ENCODE results near the gene DPEP2.

The DPEP2 gene

GRCh38 chr16:67966549-67967182 lies 32.6 kb downstream of the DPEP2 start:
- Histone ChIP-seq H3K4me3 (IDR thresholded peaks at IDR 0.05; ENCODE audit: insufficient read depth, low read depth, low read length) (no peak overlapping the region), H3K27ac (no peak overlapping the region), H3K79me2 (ENCODE audit: insufficient read depth, low read depth) (no peaks in the 10 kb centered on the region), H3K9ac (no peak overlapping the region), H2AFZ (ENCODE audit: low read depth) (no peak overlapping the region), H3K36me3 (ENCODE audit: insufficient read depth) (no peaks in the 10 kb centered on the region), H3K4me2 (peak overlapping the region; percentile 79; the same call in 1 of the 2 replicates), H3K27me3 (ENCODE audit: insufficient read depth, low read depth) (no peaks in the 10 kb centered on the region), H4K20me1 (ENCODE audit: insufficient read depth) (no peaks in the 10 kb centered on the region), H3K4me1 (ENCODE audit: low read depth, poor library complexity, severe bottlenecking) (peaks cover 50% of the 10 kb centered on the region)
- no peak for TF ChIP-seq CTCF (conservative IDR thresholded peaks at IDR 0.05; ENCODE audit: low read depth, low read length)

- no peaks in the 10 kb centered on the region for H3K27me3 ChIP-seq (ENCODE audit: insufficient read depth, low read depth)
- H3K4me2 ChIP-seq: peak overlapping the region; percentile 8; the same call in 1 of the 2 replicates
- no peak overlapping the region for H3K9ac ChIP-seq
- peaks cover 50% of the 10 kb centered on the region for H3K4me1 ChIP-seq (ENCODE audit: low read depth, poor library complexity, severe bottlenecking)
- H3K36me3 ChIP-seq (ENCODE audit: insufficient read depth): no peaks in the 10 kb centered on the region
- no peak overlapping the region for H3K4me3 ChIP-seq (IDR thresholded peaks at IDR 0.05; ENCODE audit: insufficient read depth, low read depth, low read length)
- no peak overlapping the region for H3K27ac ChIP-seq
- no peak for TF ChIP-seq CTCF (conservative IDR thresholded peaks at IDR 0.05; ENCODE audit: low read depth, low read length)
- H2AFZ ChIP-seq (ENCODE audit: low read depth): no peak overlapping the region
- H4K20me1 ChIP-seq (ENCODE audit: insufficient read depth): no peaks in the 10 kb centered on the region
- H3K79me2 ChIP-seq (ENCODE audit: insufficient read depth, low read depth): no peaks in the 10 kb centered on the region
Observed at GRCh38 chr16:67965668-67966548, 33.4 kb downstream of the DPEP2 start.

GRCh38 chr16:67964477-67965131 lies 34.7 kb downstream of the DPEP2 start:
- Histone ChIP-seq H2AFZ (ENCODE audit: low read depth) (no peak overlapping the region), H4K20me1 (ENCODE audit: insufficient read depth) (no peaks in the 10 kb centered on the region), H3K4me2 (peak overlapping the region; percentile 31), H3K36me3 (ENCODE audit: insufficient read depth) (no peaks in the 10 kb centered on the region), H3K27me3 (ENCODE audit: insufficient read depth, low read depth) (no peaks in the 10 kb centered on the region), H3K4me3 (IDR thresholded peaks at IDR 0.05; ENCODE audit: insufficient read depth, low read depth, low read length) (no peak overlapping the region), H3K4me1 (ENCODE audit: low read depth, poor library complexity, severe bottlenecking) (peaks cover 50% of the 10 kb centered on the region), H3K79me2 (ENCODE audit: insufficient read depth, low read depth) (no peaks in the 10 kb centered on the region), H3K9ac (no peak overlapping the region), H3K27ac (peak overlapping the region; percentile 31; the same call in 1 of the 2 replicates)
- TF ChIP-seq CTCF (conservative IDR thresholded peaks at IDR 0.05; ENCODE audit: low read depth, low read length): no peak

GRCh38 chr16:67963662-67964321 lies 35.5 kb downstream of the DPEP2 start:
- no peak overlapping the region for H3K9ac ChIP-seq
- peak overlapping the region; percentile 11; the same call in 1 of the 2 replicates for H3K27ac ChIP-seq
- no peak overlapping the region for H2AFZ ChIP-seq (ENCODE audit: low read depth)
- peak overlapping the region; percentile 31; the same call in 1 of the 2 replicates for H3K4me2 ChIP-seq
- no peaks in the 10 kb centered on the region for H3K79me2 ChIP-seq (ENCODE audit: insufficient read depth, low read depth)
- TF ChIP-seq CTCF (conservative IDR thresholded peaks at IDR 0.05; ENCODE audit: low read depth, low read length): no peak
- no peak overlapping the region for H3K4me3 ChIP-seq (IDR thresholded peaks at IDR 0.05; ENCODE audit: insufficient read depth, low read depth, low read length)
- H3K4me1 ChIP-seq (ENCODE audit: low read depth, poor library complexity, severe bottlenecking): peaks cover 50% of the 10 kb centered on the region
- no peaks in the 10 kb centered on the region for H3K27me3 ChIP-seq (ENCODE audit: insufficient read depth, low read depth)
- H4K20me1 ChIP-seq (ENCODE audit: insufficient read depth): no peaks in the 10 kb centered on the region
- no peaks in the 10 kb centered on the region for H3K36me3 ChIP-seq (ENCODE audit: insufficient read depth)
